Mesangial cell (primary cell): ENCODE data around the gene PLBD1. TPM values are rescaled to one million over a fixed set of nuclear protein-coding genes. Genes with fewer than 3 reads are reported as not detected.

Source experiments
- total RNA-seq: library from RNA; depleted of rRNA; stranded (reverse); fragments of >200 nt; gene quantifications from 2 replicates; pipeline ENCODE4 v1.2.3, GENCODE V29; 2015

The PLBD1 gene, protein sequence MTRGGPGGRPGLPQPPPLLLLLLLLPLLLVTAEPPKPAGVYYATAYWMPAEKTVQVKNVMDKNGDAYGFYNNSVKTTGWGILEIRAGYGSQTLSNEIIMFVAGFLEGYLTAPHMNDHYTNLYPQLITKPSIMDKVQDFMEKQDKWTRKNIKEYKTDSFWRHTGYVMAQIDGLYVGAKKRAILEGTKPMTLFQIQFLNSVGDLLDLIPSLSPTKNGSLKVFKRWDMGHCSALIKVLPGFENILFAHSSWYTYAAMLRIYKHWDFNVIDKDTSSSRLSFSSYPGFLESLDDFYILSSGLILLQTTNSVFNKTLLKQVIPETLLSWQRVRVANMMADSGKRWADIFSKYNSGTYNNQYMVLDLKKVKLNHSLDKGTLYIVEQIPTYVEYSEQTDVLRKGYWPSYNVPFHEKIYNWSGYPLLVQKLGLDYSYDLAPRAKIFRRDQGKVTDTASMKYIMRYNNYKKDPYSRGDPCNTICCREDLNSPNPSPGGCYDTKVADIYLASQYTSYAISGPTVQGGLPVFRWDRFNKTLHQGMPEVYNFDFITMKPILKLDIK
- 4.7 and 15.7 TPM in 2 replicates for total RNA-seq

DNA sequence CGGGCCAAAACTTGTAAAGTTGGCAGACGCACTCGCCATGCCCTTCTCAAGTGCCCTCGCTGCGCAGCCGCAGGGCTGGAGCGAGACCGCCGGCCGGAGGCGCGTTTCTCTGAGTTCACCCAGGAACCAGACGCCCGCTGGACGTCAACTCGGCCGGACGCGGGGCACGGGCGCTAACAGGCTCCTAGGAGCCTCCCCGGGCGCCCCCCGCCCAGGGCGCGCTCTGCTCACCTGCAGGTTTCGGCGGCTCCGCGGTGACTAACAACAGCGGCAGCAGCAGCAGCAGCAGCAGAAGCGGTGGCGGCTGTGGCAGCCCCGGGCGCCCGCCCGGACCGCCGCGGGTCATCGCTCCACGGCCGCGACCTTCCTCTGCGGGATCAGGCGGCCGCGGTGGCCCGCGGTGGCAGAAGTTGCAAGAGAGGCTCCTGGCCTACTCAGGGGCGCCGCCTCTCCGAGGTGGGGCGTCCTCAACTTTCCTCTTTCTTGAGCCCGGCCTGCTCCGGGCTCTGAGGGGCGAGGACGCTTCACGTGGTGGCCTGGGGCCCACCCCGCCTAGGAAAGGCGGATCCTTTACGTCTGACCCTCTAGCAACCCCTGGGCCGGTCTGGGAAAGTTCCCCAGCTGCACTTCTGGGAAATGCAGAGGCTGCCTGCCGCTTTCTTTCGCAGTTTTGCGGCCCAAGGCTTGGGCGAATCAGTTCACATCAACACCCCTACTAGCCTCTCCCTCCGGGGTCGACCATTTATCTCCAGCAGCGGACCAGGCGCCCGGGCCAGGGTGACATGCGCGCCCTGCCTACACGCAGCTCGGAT lies at the start of gene PLBD1:
TSS of gene PLBD1 (minus strand) at position 533 of the 812 bp plus-strand sequence. CDS start at position 346, 187 bp downstream.

Other genes starting within 250 kb of the PLBD1 start
- 14.2 and 19.0 TPM in 2 replicates for gene ATF7IP, start 202.2 kb downstream of the PLBD1 start, total RNA-seq
- under 0.01 TPM in 1 of 2 replicates, not detected in the other for gene GUCY2C, start 128.7 kb upstream of the PLBD1 start, total RNA-seq
- 14.2 and 19.6 TPM in 2 replicates for gene WBP11, start 235.6 kb upstream of the PLBD1 start, total RNA-seq
- gene C12orf60, start 235.8 kb upstream of the PLBD1 start, total RNA-seq = 0.65 and 1.5 TPM in 2 replicates
- gene SMCO3, start 246.3 kb upstream of the PLBD1 start, total RNA-seq = 0.13 TPM in 1 of 2 replicates, not detected in the other